ENCODE data around the gene TSFM. TPM values are rescaled to one million over a fixed set of nuclear protein-coding genes. Genes with fewer than 3 reads are reported as not detected.

TSFM gene
- total and polyA plus RNA-seq, 2 donors: 28.6 to 29.2 TPM

DNA sequence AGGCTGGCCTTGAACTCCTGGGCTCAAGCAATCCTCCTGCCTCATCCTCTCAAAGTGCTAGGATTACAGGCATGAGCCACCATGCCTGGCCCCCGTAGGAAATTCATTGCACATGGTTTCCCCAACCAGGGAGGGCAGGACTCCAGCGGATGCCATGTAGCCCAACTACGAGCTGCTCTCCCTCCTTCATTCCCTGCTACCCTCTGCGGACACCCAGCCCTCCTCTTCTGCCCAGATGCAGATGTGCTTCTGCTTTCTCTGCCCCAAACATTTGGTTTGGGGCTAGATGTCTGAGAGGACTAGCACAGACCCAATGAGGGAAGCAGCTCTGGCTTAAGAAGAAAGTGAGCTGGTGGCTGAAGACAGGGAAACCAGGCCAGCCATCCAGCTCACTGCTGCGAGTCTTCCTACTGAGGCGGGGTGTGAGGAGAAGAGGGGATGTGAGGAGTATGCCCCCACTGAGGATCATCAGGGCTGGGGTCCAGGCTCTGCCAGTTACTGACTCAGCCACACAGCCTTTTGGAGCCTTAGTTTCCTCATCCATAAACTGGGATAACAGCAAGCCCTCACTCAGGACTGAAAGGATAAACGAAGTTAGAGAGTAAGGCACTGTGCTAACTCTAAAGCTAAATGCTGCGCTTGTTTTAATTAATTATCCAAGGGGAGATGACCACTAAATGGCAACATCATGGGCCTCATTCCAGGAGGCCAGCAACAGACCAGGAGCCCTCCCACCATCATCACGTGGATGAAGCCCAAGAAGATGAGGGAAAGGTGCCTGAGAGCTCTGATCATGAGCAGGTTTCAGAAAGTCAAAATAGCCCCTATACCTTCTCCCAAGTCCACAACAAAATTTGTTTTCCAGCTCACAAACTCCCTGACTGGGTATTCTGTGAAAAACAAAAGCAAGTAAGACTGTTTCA is 53.0 kb downstream of the TSFM start:
- Histone ChIP-seq H3K27me3 (ENCODE audit: control insufficient read depth in 2 of 2, insufficient read depth in 1 of 2, low read length in 1 of 2) (no peaks in the 10 kb centered on the region), H3K36me3 (ENCODE audit: control insufficient read depth in 2 of 2, insufficient read depth in 2 of 2, low read length in 1 of 2) (peaks cover 0 to 12% of the 10 kb centered on the region in 2 donors), H3K4me1 (ENCODE audit: control insufficient read depth in 2 of 2, insufficient read depth in 2 of 2, low read length in 2 of 2) (peaks cover 63 to 94% of the 10 kb centered on the region in 2 donors), H3K27ac (ENCODE audit: low read depth in 1 of 2, low read length in 1 of 2) (peak overlapping the region in 1 of 2 donors; percentile 73), H3K4me3 (ENCODE audit: low read length in 2 of 2) (no peak overlapping the region), H3K9me3 (ENCODE audit: control insufficient read depth in 2 of 2, insufficient read depth in 1 of 2, low read length in 1 of 2) (peaks cover 0 to 2% of the 10 kb centered on the region in 2 donors)
- DNase-seq (ENCODE audit: low read depth in 6 of 9, low spot score in 9 of 9): no peak
- 72% methylated on average over 9 of the region's 9 CpGs for WGBS

DNA sequence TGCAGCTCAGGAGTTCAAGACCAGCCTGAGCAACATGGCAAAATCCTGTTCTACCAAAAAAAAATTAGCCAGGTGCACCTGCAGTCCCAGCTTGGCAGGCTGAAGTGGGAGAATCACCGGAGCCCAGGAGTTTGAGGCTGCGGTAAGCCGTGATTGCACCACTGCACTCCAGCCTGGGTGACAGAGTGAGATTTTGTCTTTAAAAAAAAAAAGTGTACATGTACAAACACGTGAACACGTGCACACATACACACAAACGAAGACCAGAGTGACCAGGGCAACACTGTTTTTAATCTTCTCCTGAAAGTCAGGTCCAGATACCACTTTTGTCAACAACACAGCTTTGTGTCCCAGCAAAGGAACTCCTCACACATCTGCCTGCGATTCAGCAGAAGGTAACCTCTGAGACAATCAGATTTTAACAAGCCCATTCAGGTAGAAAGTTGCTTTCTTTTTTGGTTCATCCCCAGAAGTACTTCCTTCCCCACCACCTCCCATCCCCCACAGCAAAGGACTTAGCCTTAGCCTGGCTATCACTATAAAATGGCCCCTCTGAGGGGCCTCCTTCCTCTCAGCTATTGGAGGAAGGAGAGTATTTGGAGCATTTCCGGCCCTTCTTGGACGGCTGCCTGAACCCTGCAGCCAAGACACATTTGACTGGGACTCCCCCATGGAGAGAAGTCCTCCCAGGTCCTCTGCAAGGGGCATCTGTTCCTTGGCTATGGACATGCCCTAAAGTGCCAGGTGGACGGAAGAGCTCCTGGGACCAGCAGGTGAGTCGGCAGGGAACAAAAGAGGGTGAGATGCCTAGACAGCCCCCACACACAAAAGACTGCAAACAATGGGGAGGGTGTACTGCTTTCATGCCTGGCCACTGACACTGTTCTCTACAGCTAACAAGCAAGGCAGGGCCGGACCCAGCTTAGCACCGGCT is 54.1 kb downstream of the TSFM start:
- no peaks in the 10 kb centered on the region for H3K27me3 ChIP-seq (ENCODE audit: control insufficient read depth in 2 of 2, insufficient read depth in 1 of 2, low read length in 1 of 2)
- whole genome bisulfite sequencing: 22% methylated on average over 13 of the region's 13 CpGs
- H3K36me3 ChIP-seq (ENCODE audit: control insufficient read depth in 2 of 2, insufficient read depth in 2 of 2, low read length in 1 of 2): peaks cover 0 to 19% of the 10 kb centered on the region in 2 donors
- peaks cover 66 to 97% of the 10 kb centered on the region in 2 donors for H3K4me1 ChIP-seq (ENCODE audit: control insufficient read depth in 2 of 2, insufficient read depth in 2 of 2, low read length in 2 of 2)
- H3K4me3 ChIP-seq (ENCODE audit: low read length in 2 of 2): no peak overlapping the region
- peak in 2 of 9 donors; percentile 41 to 68 for DNase-seq (ENCODE audit: low read depth in 6 of 9, low spot score in 9 of 9)
- H3K27ac ChIP-seq (ENCODE audit: low read depth in 1 of 2, low read length in 1 of 2): peak overlapping the region; percentile 56 to 73
- peaks cover 0 to 2% of the 10 kb centered on the region in 2 donors for H3K9me3 ChIP-seq (ENCODE audit: control insufficient read depth in 2 of 2, insufficient read depth in 1 of 2, low read length in 1 of 2)

DNA sequence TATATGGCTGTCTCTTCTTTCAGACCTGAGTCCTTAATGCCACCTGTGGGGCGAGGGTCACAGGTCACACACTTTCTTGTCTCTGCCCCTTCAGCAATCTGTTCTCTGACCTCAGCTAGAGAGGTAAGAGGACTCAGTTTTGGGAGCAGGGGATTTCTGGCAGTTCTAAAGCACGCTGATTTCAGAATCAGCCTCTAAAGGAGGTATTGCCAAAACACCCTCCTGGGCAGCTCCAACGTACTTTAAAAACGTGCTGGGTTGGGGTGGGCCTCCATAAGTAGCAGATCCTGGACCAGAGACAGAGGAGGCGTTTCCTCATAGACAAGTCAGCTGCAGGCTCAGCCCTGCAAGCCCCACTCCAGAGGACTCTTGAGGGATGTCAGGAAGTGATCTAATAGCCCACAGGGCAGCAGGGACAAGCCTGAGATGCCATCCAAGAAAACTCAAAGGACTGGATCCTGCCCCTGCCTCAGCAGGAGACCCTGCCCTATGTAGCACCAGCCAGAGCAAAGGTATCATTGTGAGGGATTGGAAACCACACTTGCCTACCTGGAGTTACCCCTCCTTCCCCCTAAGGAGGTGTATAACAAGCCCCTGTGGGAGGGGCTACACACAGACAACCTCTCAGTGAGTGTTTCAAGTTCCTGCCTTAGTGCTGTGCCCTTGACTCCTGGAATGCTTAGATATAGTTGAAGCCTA is 55.4 kb downstream of the TSFM start:
- H3K4me1 ChIP-seq (ENCODE audit: control insufficient read depth in 2 of 2, insufficient read depth in 2 of 2, low read length in 2 of 2): peaks cover 66 to 94% of the 10 kb centered on the region in 2 donors
- H3K36me3 ChIP-seq (ENCODE audit: control insufficient read depth in 2 of 2, insufficient read depth in 2 of 2, low read length in 1 of 2): peaks cover 0 to 16% of the 10 kb centered on the region in 2 donors
- H3K4me3 ChIP-seq (ENCODE audit: low read length in 2 of 2): no peak overlapping the region
- H3K9me3 ChIP-seq (ENCODE audit: control insufficient read depth in 2 of 2, insufficient read depth in 1 of 2, low read length in 1 of 2): peaks cover 0 to 2% of the 10 kb centered on the region in 2 donors
- H3K27me3 ChIP-seq (ENCODE audit: control insufficient read depth in 2 of 2, insufficient read depth in 1 of 2, low read length in 1 of 2): no peaks in the 10 kb centered on the region
- 45% methylated on average over 5 of the region's 5 CpGs for WGBS
- H3K27ac ChIP-seq (ENCODE audit: low read depth in 1 of 2, low read length in 1 of 2): peak overlapping the region; percentile 39 to 61
- DNase-seq (ENCODE audit: low read depth in 6 of 9, low spot score in 9 of 9): peak in 2 of 9 donors; percentile 33 to 55

DNA sequence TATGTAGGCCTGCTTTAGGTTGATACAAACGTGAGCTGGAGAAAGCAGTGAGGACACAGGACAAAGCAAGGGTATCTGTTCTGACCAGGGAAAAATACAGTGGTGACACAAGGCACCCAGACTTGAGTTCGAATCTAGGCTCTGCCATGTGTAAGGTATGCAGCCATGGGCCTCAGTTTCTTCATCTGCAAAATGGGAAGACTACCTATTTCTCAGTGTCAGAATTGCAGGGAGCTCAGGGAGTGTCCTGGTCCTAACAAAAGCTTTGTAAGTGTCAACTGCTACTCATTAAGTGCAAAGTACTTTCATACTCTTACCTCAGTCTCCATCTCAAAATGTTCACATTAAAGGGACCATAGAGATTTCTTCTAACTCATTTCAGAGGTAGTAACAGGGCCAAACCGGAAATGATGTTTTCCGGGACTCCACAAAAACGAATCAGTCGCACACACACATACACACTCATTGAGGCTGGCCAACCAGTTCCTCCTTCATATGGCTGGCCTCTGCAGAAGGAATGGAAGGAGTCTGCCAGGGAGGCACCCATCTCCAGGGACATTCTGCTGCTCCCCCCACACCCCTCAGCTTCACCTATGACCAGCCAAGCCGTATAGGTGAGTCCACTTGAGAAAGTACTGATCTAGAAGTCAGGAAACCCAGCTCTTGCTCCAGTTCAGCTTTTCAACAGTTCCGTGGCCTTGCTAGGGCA is 56.2 kb downstream of the TSFM start:
- Histone ChIP-seq H3K4me1 (ENCODE audit: control insufficient read depth in 2 of 2, insufficient read depth in 2 of 2, low read length in 2 of 2) (peaks cover 73 to 94% of the 10 kb centered on the region in 2 donors), H3K9me3 (ENCODE audit: control insufficient read depth in 2 of 2, insufficient read depth in 1 of 2, low read length in 1 of 2) (peaks cover 0 to 2% of the 10 kb centered on the region in 2 donors), H3K4me3 (ENCODE audit: low read length in 2 of 2) (no peak overlapping the region), H3K27ac (ENCODE audit: low read depth in 1 of 2, low read length in 1 of 2) (peak overlapping the region; percentile 43 to 61), H3K27me3 (ENCODE audit: control insufficient read depth in 2 of 2, insufficient read depth in 1 of 2, low read length in 1 of 2) (no peaks in the 10 kb centered on the region), H3K36me3 (ENCODE audit: control insufficient read depth in 2 of 2, insufficient read depth in 2 of 2, low read length in 1 of 2) (peaks cover 0 to 16% of the 10 kb centered on the region in 2 donors)
- DNase-seq (ENCODE audit: low read depth in 6 of 9, low spot score in 9 of 9): peak in 1 of 9 donors; percentile 50
- WGBS: 42% methylated on average over 8 of the region's 8 CpGs

DNA sequence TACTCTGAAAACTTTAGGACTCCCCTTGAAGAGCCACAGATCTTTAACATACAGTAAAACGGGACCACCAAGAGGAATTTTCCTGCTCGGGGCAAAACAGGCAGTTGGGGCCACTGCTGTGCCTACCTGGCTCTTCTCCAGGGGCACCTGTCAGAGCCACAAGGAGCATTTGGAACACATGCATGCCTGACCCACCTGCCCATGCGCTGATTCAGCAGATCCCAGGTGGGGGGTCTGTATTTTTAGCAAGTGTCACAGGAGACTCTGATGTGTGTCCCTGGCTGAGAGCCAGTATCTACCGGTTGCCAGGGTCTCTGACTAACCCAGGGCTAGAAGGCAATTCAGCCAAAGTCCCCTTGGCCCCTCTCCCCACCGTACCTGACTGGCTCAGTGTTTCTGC is 57.4 kb downstream of the TSFM start:
- WGBS: 72% methylated on average over 5 of the region's 5 CpGs
- Histone ChIP-seq H3K36me3 (ENCODE audit: control insufficient read depth in 2 of 2, insufficient read depth in 2 of 2, low read length in 1 of 2) (peaks cover 0 to 13% of the 10 kb centered on the region in 2 donors), H3K4me3 (ENCODE audit: low read length in 2 of 2) (no peak overlapping the region), H3K9me3 (ENCODE audit: control insufficient read depth in 2 of 2, insufficient read depth in 1 of 2, low read length in 1 of 2) (peaks cover 0 to 2% of the 10 kb centered on the region in 2 donors), H3K4me1 (ENCODE audit: control insufficient read depth in 2 of 2, insufficient read depth in 2 of 2, low read length in 2 of 2) (peaks cover 71 to 91% of the 10 kb centered on the region in 2 donors), H3K27ac (ENCODE audit: low read depth in 1 of 2, low read length in 1 of 2) (no peak overlapping the region), H3K27me3 (ENCODE audit: control insufficient read depth in 2 of 2, insufficient read depth in 1 of 2, low read length in 1 of 2) (no peaks in the 10 kb centered on the region)
- no peak for DNase-seq (ENCODE audit: low read depth in 6 of 9, low spot score in 9 of 9)

DNA sequence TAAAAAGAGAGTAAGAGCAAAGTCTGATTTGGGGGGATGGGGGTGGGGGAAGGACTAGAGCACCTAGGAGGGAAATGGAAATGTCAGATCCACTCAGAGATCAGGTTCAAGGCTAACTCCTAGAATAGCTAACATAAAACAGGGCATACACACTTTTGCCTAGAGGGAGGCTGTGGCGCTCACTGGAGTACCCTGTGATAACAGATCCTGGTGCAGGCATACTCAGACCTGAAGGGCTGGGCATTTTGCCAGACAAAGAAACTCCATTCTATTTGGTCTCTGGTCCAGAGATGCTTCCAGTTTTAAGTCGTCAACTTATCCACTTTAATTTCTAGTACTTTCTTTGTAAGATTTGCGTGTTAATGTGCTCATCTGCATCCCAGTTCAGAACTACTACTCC is 58.1 kb downstream of the TSFM start:
- no peaks in the 10 kb centered on the region for H3K27me3 ChIP-seq (ENCODE audit: control insufficient read depth in 2 of 2, insufficient read depth in 1 of 2, low read length in 1 of 2)
- H3K9me3 ChIP-seq (ENCODE audit: control insufficient read depth in 2 of 2, insufficient read depth in 1 of 2, low read length in 1 of 2): no peaks in the 10 kb centered on the region
- H3K36me3 ChIP-seq (ENCODE audit: control insufficient read depth in 2 of 2, insufficient read depth in 2 of 2, low read length in 1 of 2): peaks cover 0 to 13% of the 10 kb centered on the region in 2 donors
- H3K4me1 ChIP-seq (ENCODE audit: control insufficient read depth in 2 of 2, insufficient read depth in 2 of 2, low read length in 2 of 2): peaks cover 65 to 84% of the 10 kb centered on the region in 2 donors
- no peak overlapping the region for H3K4me3 ChIP-seq (ENCODE audit: low read length in 2 of 2)
- WGBS: 82% methylated on average over 3 of the region's 3 CpGs
- DNase-seq (ENCODE audit: low read depth in 6 of 9, low spot score in 9 of 9): no peak
- H3K27ac ChIP-seq (ENCODE audit: low read depth in 1 of 2, low read length in 1 of 2): no peak overlapping the region

DNA sequence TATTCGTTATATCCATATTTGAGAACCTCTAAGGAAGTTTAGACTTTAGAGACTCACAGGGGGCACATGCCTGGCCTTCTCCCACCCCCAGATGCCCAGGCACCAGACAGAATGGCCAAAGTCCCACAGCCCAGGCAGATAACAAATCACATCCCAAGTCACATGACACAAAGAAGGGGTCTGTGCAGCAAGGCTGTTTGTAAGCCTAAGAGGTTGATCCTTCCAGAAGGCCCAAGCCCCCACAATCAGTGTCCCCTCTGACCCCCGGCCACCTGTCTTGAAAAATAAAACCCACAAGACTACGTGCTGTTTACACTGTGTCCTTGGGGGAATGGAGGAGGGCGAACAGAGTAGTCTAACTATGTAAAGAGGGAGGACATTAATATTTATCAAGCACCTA is 58.9 kb downstream of the TSFM start:
- 93% methylated on average over 4 of the region's 4 CpGs for WGBS
- Histone ChIP-seq H3K9me3 (ENCODE audit: control insufficient read depth in 2 of 2, insufficient read depth in 1 of 2, low read length in 1 of 2) (no peaks in the 10 kb centered on the region), H3K4me1 (ENCODE audit: control insufficient read depth in 2 of 2, insufficient read depth in 2 of 2, low read length in 2 of 2) (peaks cover 59 to 76% of the 10 kb centered on the region in 2 donors), H3K4me3 (ENCODE audit: low read length in 2 of 2) (no peak overlapping the region), H3K27ac (ENCODE audit: low read depth in 1 of 2, low read length in 1 of 2) (no peak overlapping the region), H3K36me3 (ENCODE audit: control insufficient read depth in 2 of 2, insufficient read depth in 2 of 2, low read length in 1 of 2) (peaks cover 0 to 13% of the 10 kb centered on the region in 2 donors), H3K27me3 (ENCODE audit: control insufficient read depth in 2 of 2, insufficient read depth in 1 of 2, low read length in 1 of 2) (no peaks in the 10 kb centered on the region)
- no peak for DNase-seq (ENCODE audit: low read depth in 6 of 9, low spot score in 9 of 9)

Measured in thymus (tissue), 11 donors.